K562 (cell line): ENCODE measurements around the gene APOM. TPM values are rescaled to one million over a fixed set of nuclear protein-coding genes. Genes with fewer than 3 reads are reported as not detected.

Experiments used
- DACH1 ChIP-seq: fragments of 450-650 bp; IDR thresholded peaks from 2 replicates; pipeline ENCODE4 v1.6.1; 2018; ENCODE audit not compliant: partially characterized antibody
- EWSR1 ChIP-seq: fragments of 450-650 bp; IDR thresholded peaks from 2 replicates; pipeline ENCODE4 v1.6.1; 2018; ENCODE audit warnings: borderline replicate concordance, mild to moderate bottlenecking, low read depth, moderate library complexity; ENCODE audit not compliant: partially characterized antibody
- GATAD2B ChIP-seq: fragments of 450-650 bp; IDR thresholded peaks from 2 replicates; pipeline ENCODE4 v1.6.1; 2017; ENCODE audit warnings: mild to moderate bottlenecking, borderline replicate concordance
- GTF2E2 ChIP-seq: fragments of 200-800 bp; sonication (Bioruptor generic); IDR thresholded peaks from 2 replicates; pipeline ENCODE4 v1.6.1; 2016; ENCODE audit warnings: missing genetic modification characterization, missing compliant biosample characterization
- HDAC1 ChIP-seq, 2 experiments: fragments of 450-650 bp; IDR thresholded peaks; 2 replicates each; pipeline ENCODE4 v1.6.1; 2016 to 2017; ENCODE audit warnings: inconsistent platforms in 1 of 2, mild to moderate bottlenecking in 1 of 2, moderate library complexity in 1 of 2
- HNRNPH1 ChIP-seq: fragments of 200-400 bp; formaldehyde crosslinking; optimal IDR thresholded peaks from 2 replicates; pipeline ENCODE3; 2017; ENCODE audit warnings: low read depth, mild to moderate bottlenecking, low read length, moderate library complexity
- MAFF ChIP-seq: IDR thresholded peaks from 2 replicates; pipeline ENCODE4 v1.6.1; 2012; ENCODE audit warnings: low read length, improper control_type of control experiment
- MAFK ChIP-seq: IDR thresholded peaks from 2 replicates; pipeline ENCODE4 v1.6.1; 2011; ENCODE audit warnings: low read length, improper control_type of control experiment
- PHB2 ChIP-seq: fragments of 450-650 bp; IDR thresholded peaks from 2 replicates; pipeline ENCODE4 v1.6.1; 2017; ENCODE audit warnings: low read depth
- PML ChIP-seq: IDR thresholded peaks from 2 replicates; pipeline ENCODE4 v1.6.1; 2012; ENCODE audit warnings: low read length, inconsistent platforms
- RAD21 ChIP-seq, 2 experiments: fragments of 250-450 bp in 1 of 2; fragments of 450-650 bp in 1 of 2; sonication (Bioruptor Pico) in 1 of 2; formaldehyde crosslinking in 1 of 2; IDR thresholded peaks in 1 of 2; conservative IDR thresholded peaks in 1 of 2; 2 replicates each; pipeline versions ENCODE4 v1.4.0 to v1.8.0; 2020 to 2022; ENCODE audit warnings: mild to moderate bottlenecking in 2 of 2, moderate library complexity in 1 of 2
- SETDB1 ChIP-seq: IDR thresholded peaks from one replicate; pipeline ENCODE4 v1.6.1; 2012; ENCODE audit warnings: low read length, control low read depth, inconsistent platforms
- SP1 ChIP-seq: sonication (generic); formaldehyde crosslinking; IDR thresholded peaks from 2 replicates; pipeline ENCODE4 v1.8.1; 2022; ENCODE audit warnings: mild to moderate bottlenecking, missing genetic modification reagents
- TEAD4 ChIP-seq, 2 experiments: sonication (generic) in 1 of 2; formaldehyde crosslinking in 1 of 2; IDR thresholded peaks; 2 replicates each; pipeline versions ENCODE4 v1.6.1 to v1.8.0; 2012 to 2022; ENCODE audit warnings: borderline replicate concordance in 1 of 2, inconsistent platforms in 1 of 2, low read length in 1 of 2, mild to moderate bottlenecking in 1 of 2, missing genetic modification reagents in 1 of 2
- XRCC4 ChIP-seq: IDR thresholded peaks from one replicate; pipeline ENCODE4 v1.6.1; 2011; ENCODE audit not compliant: insufficient read depth, insufficient read length; ENCODE audit errors: extremely low read depth
- XRCC5 ChIP-seq: fragments of 200-400 bp; formaldehyde crosslinking; IDR thresholded peaks from 2 replicates; pipeline ENCODE4 v1.6.1; 2017; ENCODE audit warnings: low read depth, mild to moderate bottlenecking, low read length
- ZNF12 ChIP-seq: sonication (generic); formaldehyde crosslinking; IDR thresholded peaks from 2 replicates; pipeline ENCODE4 v1.4.0; 2020; ENCODE audit warnings: mild to moderate bottlenecking, missing genetic modification reagents
- ZNF436 ChIP-seq: fragments of 250-450, 450-650 bp; sonication (Bioruptor Pico); formaldehyde crosslinking; IDR thresholded peaks from 2 replicates; pipeline ENCODE4 v1.7.0; 2020; ENCODE audit warnings: mild to moderate bottlenecking
- polyA plus RNA-seq, 8 experiments: library from polyadenylated mRNA; depleted of rRNA in 4 of 8; stranded (reverse) in 5 of 8; unstranded in 3 of 8; fragments of >200 nt; fragmentation: Nextera tagmentation in 2 of 8; fragmentation: Illumina TruSeq in 1 of 8; extraction: Ambion mirVana in 2 of 8; extraction: Trizol in 1 of 8; gene quantifications; 2 replicates each; pipeline versions ENCODE4 v1.2.1 to v1.2.3, GENCODE V29; 2011 to 2014; ENCODE audit warnings: inconsistent platforms in 1 of 8, missing spikeins in 1 of 8
- total RNA-seq, 7 experiments: library from RNA; depleted of rRNA in 6 of 7; stranded (reverse); fragments of >200 nt in 6 of 7; fragmentation: Illumina TruSeq in 2 of 7; extraction: Trizol in 2 of 7; gene quantifications; 2 replicates each; pipeline versions ENCODE4 v1.2.1 to v1.2.3, GENCODE V29; 2011 to 2021; ENCODE audit warnings: low replicate concordance in 1 of 7
- TF ChIP-seq, protein P1 (sequence below): fragments of 250-450 bp; sonication (Bioruptor Pico); IDR thresholded peaks from 2 replicates; pipeline ENCODE4 v1.8.0; 2022; ENCODE audit warnings: moderate library complexity, mild to moderate bottlenecking, inconsistent platforms
- TF ChIP-seq, protein P2 (sequence below): sonication (generic); formaldehyde crosslinking; IDR thresholded peaks from 2 replicates; pipeline ENCODE4 v1.9.0; 2022; ENCODE audit warnings: mild to moderate bottlenecking, missing genetic modification reagents
- TF ChIP-seq, protein P3 (sequence below), 2 experiments: fragments of 450-650 bp in 1 of 2; sonication (generic) in 1 of 2; formaldehyde crosslinking in 1 of 2; IDR thresholded peaks in 1 of 2; conservative IDR thresholded peaks in 1 of 2; 2 replicates each; pipeline versions ENCODE4 v1.6.1 to v1.8.1; 2016 to 2023; ENCODE audit warnings: mild to moderate bottlenecking in 2 of 2, moderate library complexity in 2 of 2, inconsistent platforms in 1 of 2, missing genetic modification reagents in 1 of 2
- TF ChIP-seq, protein P4 (sequence below): sonication (generic); formaldehyde crosslinking; IDR thresholded peaks from 2 replicates; pipeline ENCODE4 v1.8.0; 2022; ENCODE audit warnings: missing genetic modification reagents, mild to moderate bottlenecking, borderline replicate concordance

APOM gene
- total and polyA plus RNA-seq, 9 of the 15 experiments (the other 6 are each of a cell fraction or from before 2014, with no cell fraction given) = 5.7 to 24.3 (median 10.4) TPM

DNA sequence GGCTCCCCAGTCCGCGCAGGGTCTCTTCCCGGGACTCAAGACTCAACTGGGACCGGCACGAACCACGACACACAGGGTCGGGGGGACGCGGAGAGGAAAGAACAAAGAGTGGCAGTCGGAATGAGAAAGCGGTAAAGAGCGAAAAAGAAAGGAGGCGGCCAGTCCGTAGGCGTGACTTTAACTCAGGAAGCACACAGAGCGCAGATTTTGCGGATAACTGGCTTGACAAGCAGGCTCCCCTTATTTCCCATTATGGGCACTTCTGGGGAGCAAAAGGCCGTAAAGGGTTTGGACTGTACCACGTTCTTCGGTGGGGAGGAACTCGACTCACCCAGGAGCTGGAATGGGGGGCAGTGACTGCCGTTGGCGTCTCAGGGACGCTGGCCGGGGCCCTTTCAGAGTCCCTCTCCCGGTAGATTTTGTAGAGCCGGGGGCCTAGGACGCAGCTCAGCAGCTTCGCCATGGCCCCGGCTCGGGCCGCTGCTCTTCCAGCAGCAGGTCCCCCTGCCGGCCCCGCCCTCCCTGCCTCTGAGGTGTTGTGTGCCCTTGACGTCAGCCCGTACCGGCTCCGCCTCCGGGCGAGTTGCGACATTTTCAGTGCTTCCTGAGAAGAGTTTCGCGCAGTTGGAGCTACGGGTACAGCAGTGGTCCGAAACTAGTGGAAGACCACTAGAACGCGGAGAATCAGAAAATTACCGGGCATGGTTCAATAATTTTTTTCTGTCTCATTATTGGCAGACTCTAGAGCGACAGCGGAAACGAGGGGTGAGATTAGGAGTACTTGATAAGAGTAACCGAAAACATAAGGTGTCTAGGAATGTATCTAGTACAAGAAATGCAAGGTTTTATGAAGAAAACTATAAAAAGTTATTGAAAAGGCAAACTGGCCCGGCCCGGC is 47.4 kb downstream of the APOM start, which contains the start of gene ABHD16A (continued):
- TF ChIP-seq, protein P1, sequence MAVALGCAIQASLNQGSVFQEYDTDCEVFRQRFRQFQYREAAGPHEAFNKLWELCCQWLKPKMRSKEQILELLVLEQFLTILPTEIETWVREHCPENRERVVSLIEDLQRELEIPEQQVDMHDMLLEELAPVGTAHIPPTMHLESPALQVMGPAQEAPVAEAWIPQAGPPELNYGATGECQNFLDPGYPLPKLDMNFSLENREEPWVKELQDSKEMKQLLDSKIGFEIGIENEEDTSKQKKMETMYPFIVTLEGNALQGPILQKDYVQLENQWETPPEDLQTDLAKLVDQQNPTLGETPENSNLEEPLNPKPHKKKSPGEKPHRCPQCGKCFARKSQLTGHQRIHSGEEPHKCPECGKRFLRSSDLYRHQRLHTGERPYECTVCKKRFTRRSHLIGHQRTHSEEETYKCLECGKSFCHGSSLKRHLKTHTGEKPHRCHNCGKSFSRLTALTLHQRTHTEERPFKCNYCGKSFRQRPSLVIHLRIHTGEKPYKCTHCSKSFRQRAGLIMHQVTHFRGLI (CRISPR knock-in tag) = no peak
- TF ChIP-seq, protein P2, sequence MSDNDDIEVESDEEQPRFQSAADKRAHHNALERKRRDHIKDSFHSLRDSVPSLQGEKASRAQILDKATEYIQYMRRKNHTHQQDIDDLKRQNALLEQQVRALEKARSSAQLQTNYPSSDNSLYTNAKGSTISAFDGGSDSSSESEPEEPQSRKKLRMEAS (CRISPR knock-in tag) = peak; percentile 39
- TF ChIP-seq PML (peak; percentile 91; the same call in 1 of the 2 replicates), MAFK (peak; percentile 40; the same call in 1 of the 2 replicates), RAD21 (CRISPR knock-in tag; conservative IDR thresholded peaks at IDR 0.05 in 1 of 2, IDR thresholded peaks at IDR 0.05 in 1 of 2) (peak in 1 of 2 experiments; percentile 21; a peak in 1 of 4 replicates), XRCC5 (0 out of 2 replicates have a peak, but pooled peaks have one; percentile 61), HDAC1 (IDR thresholded peaks at IDR 0.05) (peak in 1 of 2 experiments; percentile 91; a peak in 2 of 4 replicates), XRCC4 (no peak), ZNF436 (CRISPR knock-in tag) (no peak; the same call in 1 of the 2 replicates), TEAD4 (IDR thresholded peaks at IDR 0.05; ENCODE audit: low read length) (peak; percentile 63; the same call in 1 of the 2 replicates), TEAD4 (CRISPR knock-in tag; IDR thresholded peaks at IDR 0.05; ENCODE audit: borderline replicate concordance) (no peak), ZNF12 (CRISPR knock-in tag) (no peak), HNRNPH1 (no peak), PHB2 (no peak; the same call in 1 of the 2 replicates), DACH1 (peak; percentile 63), SP1 (CRISPR knock-in tag) (peak; percentile 96), GATAD2B (no peak), SETDB1 (peak; percentile 41), GTF2E2 (tag) (peak; percentile 99), EWSR1 (no peak), MAFF (peak; percentile 61)
- TF ChIP-seq, protein P3, sequence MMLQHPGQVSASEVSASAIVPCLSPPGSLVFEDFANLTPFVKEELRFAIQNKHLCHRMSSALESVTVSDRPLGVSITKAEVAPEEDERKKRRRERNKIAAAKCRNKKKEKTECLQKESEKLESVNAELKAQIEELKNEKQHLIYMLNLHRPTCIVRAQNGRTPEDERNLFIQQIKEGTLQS (IDR thresholded peaks at IDR 0.05) = peak; percentile 93
- TF ChIP-seq, protein P3 (CRISPR knock-in tag; conservative IDR thresholded peaks at IDR 0.05) = no peak
- TF ChIP-seq, protein P4, sequence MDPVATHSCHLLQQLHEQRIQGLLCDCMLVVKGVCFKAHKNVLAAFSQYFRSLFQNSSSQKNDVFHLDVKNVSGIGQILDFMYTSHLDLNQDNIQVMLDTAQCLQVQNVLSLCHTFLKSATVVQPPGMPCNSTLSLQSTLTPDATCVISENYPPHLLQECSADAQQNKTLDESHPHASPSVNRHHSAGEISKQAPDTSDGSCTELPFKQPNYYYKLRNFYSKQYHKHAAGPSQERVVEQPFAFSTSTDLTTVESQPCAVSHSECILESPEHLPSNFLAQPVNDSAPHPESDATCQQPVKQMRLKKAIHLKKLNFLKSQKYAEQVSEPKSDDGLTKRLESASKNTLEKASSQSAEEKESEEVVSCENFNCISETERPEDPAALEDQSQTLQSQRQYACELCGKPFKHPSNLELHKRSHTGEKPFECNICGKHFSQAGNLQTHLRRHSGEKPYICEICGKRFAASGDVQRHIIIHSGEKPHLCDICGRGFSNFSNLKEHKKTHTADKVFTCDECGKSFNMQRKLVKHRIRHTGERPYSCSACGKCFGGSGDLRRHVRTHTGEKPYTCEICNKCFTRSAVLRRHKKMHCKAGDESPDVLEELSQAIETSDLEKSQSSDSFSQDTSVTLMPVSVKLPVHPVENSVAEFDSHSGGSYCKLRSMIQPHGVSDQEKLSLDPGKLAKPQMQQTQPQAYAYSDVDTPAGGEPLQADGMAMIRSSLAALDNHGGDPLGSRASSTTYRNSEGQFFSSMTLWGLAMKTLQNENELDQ (CRISPR knock-in tag) = no peak
